ENCODE results near the gene GPD2.

GPD2 gene

GRCh38 chr2:156541229-156541628, 105.0 kb downstream of the GPD2 start:
- Histone ChIP-seq H3K36me3 (ENCODE audit: insufficient read depth, low read length) (no peaks in the 10 kb centered on the region), H3K9ac (ENCODE audit: low read depth, low read length) (no peak overlapping the region), H3K4me1 (ENCODE audit: insufficient read depth, low read length) (no peaks in the 10 kb centered on the region; the same call in 1 of the 2 replicates), H3K9me3 (ENCODE audit: control insufficient read depth, insufficient read depth, low read length) (no peaks in the 10 kb centered on the region; the same call in 1 of the 2 replicates)

- peaks cover 2% of the 10 kb centered on the region; the same call in 1 of the 2 replicates for H3K4me1 ChIP-seq (ENCODE audit: insufficient read depth, low read length)
- no peaks in the 10 kb centered on the region; the same call in 1 of the 2 replicates for H3K9me3 ChIP-seq (ENCODE audit: control insufficient read depth, insufficient read depth, low read length)
- no peaks in the 10 kb centered on the region for H3K36me3 ChIP-seq (ENCODE audit: insufficient read depth, low read length)
Observed at GRCh38 chr2:156541706-156542105, 105.5 kb downstream of the GPD2 start.

GRCh38 chr2:156548413-156548812, 112.2 kb downstream of the GPD2 start:
- Histone ChIP-seq H3K4me1 (ENCODE audit: insufficient read depth, low read length) (peaks cover 8% of the 10 kb centered on the region; the same call in 1 of the 2 replicates), H3K36me3 (ENCODE audit: insufficient read depth, low read length) (no peaks in the 10 kb centered on the region), H3K9me3 (ENCODE audit: control insufficient read depth, insufficient read depth, low read length) (no peaks in the 10 kb centered on the region), H3K9ac (ENCODE audit: low read depth, low read length) (no peak overlapping the region)

More at GRCh38 chr2:156541706-156542105, 105.5 kb downstream of the GPD2 start:
- no peak overlapping the region for H3K9ac ChIP-seq (ENCODE audit: low read depth, low read length)

- Histone ChIP-seq H3K9ac (ENCODE audit: low read depth, low read length) (no peak overlapping the region), H3K4me1 (ENCODE audit: insufficient read depth, low read length) (no peaks in the 10 kb centered on the region), H3K9me3 (ENCODE audit: control insufficient read depth, insufficient read depth, low read length) (no peaks in the 10 kb centered on the region), H3K36me3 (ENCODE audit: insufficient read depth, low read length) (no peaks in the 10 kb centered on the region)
Observed at GRCh38 chr2:156553714-156554442, 117.7 kb downstream of the GPD2 start.

GRCh38 chr2:156561326-156561725, 125.1 kb downstream of the GPD2 start:
- Histone ChIP-seq H3K4me1 (ENCODE audit: insufficient read depth, low read length) (peaks cover 8% of the 10 kb centered on the region), H3K9me3 (ENCODE audit: control insufficient read depth, insufficient read depth, low read length) (no peaks in the 10 kb centered on the region), H3K36me3 (ENCODE audit: insufficient read depth, low read length) (no peaks in the 10 kb centered on the region), H3K9ac (ENCODE audit: low read depth, low read length) (no peak overlapping the region)

- Histone ChIP-seq H3K4me1 (ENCODE audit: insufficient read depth, low read length) (peaks cover 8% of the 10 kb centered on the region), H3K9me3 (ENCODE audit: control insufficient read depth, insufficient read depth, low read length) (no peaks in the 10 kb centered on the region), H3K36me3 (ENCODE audit: insufficient read depth, low read length) (no peaks in the 10 kb centered on the region), H3K9ac (ENCODE audit: low read depth, low read length) (no peak overlapping the region)
Observed at GRCh38 chr2:156562124-156562523, 125.9 kb downstream of the GPD2 start.

- no peak overlapping the region for H3K9ac ChIP-seq (ENCODE audit: low read depth, low read length)
- no peaks in the 10 kb centered on the region for H3K36me3 ChIP-seq (ENCODE audit: insufficient read depth, low read length)
- H3K4me1 ChIP-seq (ENCODE audit: insufficient read depth, low read length) = peaks cover 8% of the 10 kb centered on the region
- H3K9me3 ChIP-seq (ENCODE audit: control insufficient read depth, insufficient read depth, low read length) = no peaks in the 10 kb centered on the region
Observed at GRCh38 chr2:156563994-156564753, 128.0 kb downstream of the GPD2 start.

- Histone ChIP-seq H3K9me3 (ENCODE audit: control insufficient read depth, insufficient read depth, low read length) (no peaks in the 10 kb centered on the region), H3K4me1 (ENCODE audit: insufficient read depth, low read length) (peaks cover 8% of the 10 kb centered on the region), H3K9ac (ENCODE audit: low read depth, low read length) (no peak overlapping the region), H3K36me3 (ENCODE audit: insufficient read depth, low read length) (no peaks in the 10 kb centered on the region)
Observed at GRCh38 chr2:156565066-156565710, 129.0 kb downstream of the GPD2 start.

GRCh38 chr2:156573710-156574109, 137.5 kb downstream of the GPD2 start:
- Histone ChIP-seq H3K36me3 (ENCODE audit: insufficient read depth, low read length) (no peaks in the 10 kb centered on the region), H3K9me3 (ENCODE audit: control insufficient read depth, insufficient read depth, low read length) (no peaks in the 10 kb centered on the region), H3K9ac (ENCODE audit: low read depth, low read length) (no peak overlapping the region), H3K4me1 (ENCODE audit: insufficient read depth, low read length) (no peaks in the 10 kb centered on the region)

GRCh38 chr2:156574112-156574511, 137.9 kb downstream of the GPD2 start:
- no peaks in the 10 kb centered on the region for H3K36me3 ChIP-seq (ENCODE audit: insufficient read depth, low read length)
- H3K9me3 ChIP-seq (ENCODE audit: control insufficient read depth, insufficient read depth, low read length) = no peaks in the 10 kb centered on the region
- H3K4me1 ChIP-seq (ENCODE audit: insufficient read depth, low read length) = no peaks in the 10 kb centered on the region

GRCh38 chr2:156576005-156576404, 139.8 kb downstream of the GPD2 start:
- no peaks in the 10 kb centered on the region for H3K9me3 ChIP-seq (ENCODE audit: control insufficient read depth, insufficient read depth, low read length)
- no peaks in the 10 kb centered on the region for H3K4me1 ChIP-seq (ENCODE audit: insufficient read depth, low read length)
- H3K36me3 ChIP-seq (ENCODE audit: insufficient read depth, low read length) = no peaks in the 10 kb centered on the region
- H3K9ac ChIP-seq (ENCODE audit: low read depth, low read length) = no peak overlapping the region

More at GRCh38 chr2:156574112-156574511, 137.9 kb downstream of the GPD2 start:
- no peak overlapping the region for H3K9ac ChIP-seq (ENCODE audit: low read depth, low read length)

- Histone ChIP-seq H3K9me3 (ENCODE audit: control insufficient read depth, insufficient read depth, low read length) (no peaks in the 10 kb centered on the region), H3K36me3 (ENCODE audit: insufficient read depth, low read length) (no peaks in the 10 kb centered on the region; the same call in 1 of the 2 replicates), H3K9ac (ENCODE audit: low read depth, low read length) (no peak overlapping the region), H3K4me1 (ENCODE audit: insufficient read depth, low read length) (no peaks in the 10 kb centered on the region)
Observed at GRCh38 chr2:156580501-156580900, 144.3 kb downstream of the GPD2 start.

- H3K4me1 ChIP-seq (ENCODE audit: insufficient read depth, low read length) = no peaks in the 10 kb centered on the region
- H3K9me3 ChIP-seq (ENCODE audit: control insufficient read depth, insufficient read depth, low read length) = no peaks in the 10 kb centered on the region
- no peaks in the 10 kb centered on the region; the same call in 1 of the 2 replicates for H3K36me3 ChIP-seq (ENCODE audit: insufficient read depth, low read length)
- H3K9ac ChIP-seq (ENCODE audit: low read depth, low read length) = no peak overlapping the region
Observed at GRCh38 chr2:156581280-156581679, 145.1 kb downstream of the GPD2 start.

GRCh38 chr2:156585457-156585856, 149.3 kb downstream of the GPD2 start:
- Histone ChIP-seq H3K9ac (ENCODE audit: low read depth, low read length) (no peak overlapping the region), H3K4me1 (ENCODE audit: insufficient read depth, low read length) (peaks cover 5% of the 10 kb centered on the region; the same call in 1 of the 2 replicates), H3K36me3 (ENCODE audit: insufficient read depth, low read length) (no peaks in the 10 kb centered on the region; the same call in 1 of the 2 replicates), H3K9me3 (ENCODE audit: control insufficient read depth, insufficient read depth, low read length) (no peaks in the 10 kb centered on the region)

All from ES-I3 (cell line).